GM19467 (cell line): ENCODE measurements around the gene CCN5.
"Not testable (repeated sequence)": the region's sequence is repeated elsewhere in the genome, so short reads cannot be mapped to it uniquely, and the experiment has no call there.

Source experiments
- ATAC-seq: cut with Tn5 transposase; IDR thresholded peaks from one replicate; pipeline ENCODE4 v1.9.1; 2021; ENCODE audit warnings: mild to moderate bottlenecking, moderate library complexity; ENCODE audit not compliant: unreplicated experiment

Gene CCN5

DNA sequence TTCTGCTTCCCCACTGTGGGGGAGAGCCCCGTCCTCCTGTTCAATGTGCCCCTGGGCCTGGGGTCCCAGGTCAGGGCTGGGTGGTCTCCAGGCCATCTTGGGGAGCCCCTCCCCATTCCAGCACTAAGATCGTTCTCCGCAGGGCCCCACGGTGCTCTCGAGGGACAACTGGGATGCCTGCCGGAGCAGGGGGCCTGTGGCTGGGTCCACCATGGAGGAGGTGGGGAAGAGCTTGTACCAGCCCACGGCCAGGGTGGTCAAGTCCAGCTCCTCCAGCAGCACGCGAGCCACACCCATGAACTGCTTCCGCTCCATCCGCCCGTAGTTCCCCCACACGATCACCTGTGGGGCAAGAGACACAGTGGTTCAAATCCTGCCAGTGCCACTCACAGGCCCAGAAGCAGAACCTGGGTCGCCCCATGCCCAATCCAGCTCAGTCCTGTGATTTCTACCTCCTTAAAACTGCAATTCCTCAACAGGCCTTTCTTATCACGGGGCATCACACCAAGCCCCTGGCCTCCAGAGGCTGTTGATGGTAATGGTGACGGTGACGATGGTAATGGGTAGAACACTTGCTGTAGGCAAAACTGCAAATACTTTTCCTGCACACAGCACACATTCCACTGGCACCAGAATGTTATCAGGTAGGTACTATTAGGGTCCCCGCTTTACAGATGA is 41.0 kb downstream of the CCN5 start:
- ATAC-seq: no peak

DNA sequence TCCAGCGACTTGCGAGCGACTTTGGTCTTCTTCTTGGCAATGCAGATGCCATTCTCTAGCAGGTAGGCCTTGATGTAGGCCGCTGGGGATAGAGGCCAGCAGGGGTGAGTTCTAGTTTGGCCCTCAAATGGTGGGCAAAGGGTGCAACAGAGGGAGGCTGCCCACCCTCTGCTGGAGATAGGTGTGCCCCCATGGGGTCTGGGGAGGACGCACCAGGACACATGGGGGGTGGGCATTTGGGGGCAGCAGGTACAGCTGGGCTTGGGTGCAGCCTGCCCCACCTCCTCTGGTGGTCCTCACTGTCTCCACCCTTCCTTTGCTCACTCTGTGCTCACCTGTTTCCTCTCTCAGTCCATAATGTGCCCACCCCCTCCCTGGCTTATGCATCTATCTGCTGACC is 41.8 kb downstream of the CCN5 start:
- ATAC-seq: no peak

DNA sequence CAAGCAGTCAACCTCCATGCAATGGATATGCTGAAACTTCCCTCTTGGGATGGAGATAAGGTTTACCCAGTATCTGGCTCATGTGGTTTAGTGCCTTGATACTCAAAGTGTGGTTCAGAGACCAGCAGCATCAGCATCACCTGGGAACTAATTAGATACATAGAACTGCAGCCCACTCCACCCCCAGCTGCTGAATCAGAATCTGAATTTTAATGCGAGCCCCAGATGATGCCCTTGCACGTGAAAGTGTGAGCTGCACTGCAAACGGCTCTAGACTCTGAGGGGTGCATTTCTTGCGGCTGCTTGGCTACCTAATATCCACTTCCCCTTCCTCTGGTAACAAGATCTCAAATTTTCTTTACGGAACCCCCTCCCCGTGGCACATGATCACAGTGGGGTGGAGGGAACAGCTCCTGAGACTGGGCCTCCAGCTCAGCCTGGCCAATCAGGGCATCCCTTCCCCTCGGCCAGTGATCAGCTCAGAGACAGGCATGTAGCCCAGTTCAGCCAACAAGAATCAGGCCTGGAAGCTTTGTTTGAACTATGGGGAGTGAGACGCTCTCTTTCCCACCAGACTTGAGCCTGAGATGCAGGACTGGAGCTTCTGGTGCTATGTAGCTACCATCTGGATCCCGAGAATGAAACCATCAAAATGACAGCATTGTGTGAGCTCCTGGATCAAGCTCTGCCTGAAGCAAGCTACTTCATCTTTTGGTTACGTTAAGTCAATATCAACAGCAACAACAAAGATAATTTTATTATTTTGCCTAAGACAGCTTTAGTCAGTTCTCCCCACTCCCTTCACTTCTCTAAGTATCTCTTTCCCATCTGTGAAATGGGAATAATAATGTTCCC is 43.3 kb downstream of the CCN5 start:
- no peak for ATAC-seq

DNA sequence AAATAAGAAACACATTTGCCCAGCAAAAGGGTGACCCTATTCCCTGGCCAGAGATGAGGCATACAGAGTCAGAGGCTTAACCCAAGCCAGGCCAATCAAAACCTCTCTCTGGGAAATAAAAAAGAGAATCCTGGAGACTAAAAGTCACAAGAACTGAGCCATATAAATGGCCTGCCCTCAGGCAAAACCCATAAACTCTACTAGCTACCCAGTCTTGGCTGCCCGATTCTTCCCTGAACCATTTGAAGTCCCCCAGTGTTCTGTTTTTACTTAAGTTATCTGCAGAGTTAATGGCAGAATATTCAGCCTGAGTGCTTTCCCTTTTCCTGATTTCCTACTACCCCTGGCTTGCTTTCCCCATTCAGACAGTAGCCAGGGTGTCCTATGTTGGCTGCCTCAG is 44.4 kb downstream of the CCN5 start:
- ATAC-seq: no peak

DNA sequence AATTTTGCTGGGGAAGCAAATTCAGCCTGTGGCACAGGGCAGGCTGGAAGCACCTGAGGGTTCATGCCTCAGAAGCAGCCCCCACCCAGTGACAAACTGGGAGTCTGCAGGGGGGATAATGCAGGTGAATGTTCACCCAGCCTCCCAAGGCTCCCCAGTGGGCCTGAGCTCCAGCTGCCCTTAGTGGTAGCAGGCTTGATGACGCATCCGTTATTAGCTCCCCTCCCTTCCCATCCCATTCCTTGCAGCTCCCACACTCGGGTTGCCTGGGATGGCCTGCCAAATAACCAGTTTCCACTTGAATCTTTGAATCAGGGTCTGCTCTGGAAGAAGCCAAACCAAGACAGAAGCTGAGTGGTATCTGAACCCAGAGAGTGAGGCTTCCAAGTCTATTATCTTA is 46.3 kb downstream of the CCN5 start:
- no peak for ATAC-seq

DNA sequence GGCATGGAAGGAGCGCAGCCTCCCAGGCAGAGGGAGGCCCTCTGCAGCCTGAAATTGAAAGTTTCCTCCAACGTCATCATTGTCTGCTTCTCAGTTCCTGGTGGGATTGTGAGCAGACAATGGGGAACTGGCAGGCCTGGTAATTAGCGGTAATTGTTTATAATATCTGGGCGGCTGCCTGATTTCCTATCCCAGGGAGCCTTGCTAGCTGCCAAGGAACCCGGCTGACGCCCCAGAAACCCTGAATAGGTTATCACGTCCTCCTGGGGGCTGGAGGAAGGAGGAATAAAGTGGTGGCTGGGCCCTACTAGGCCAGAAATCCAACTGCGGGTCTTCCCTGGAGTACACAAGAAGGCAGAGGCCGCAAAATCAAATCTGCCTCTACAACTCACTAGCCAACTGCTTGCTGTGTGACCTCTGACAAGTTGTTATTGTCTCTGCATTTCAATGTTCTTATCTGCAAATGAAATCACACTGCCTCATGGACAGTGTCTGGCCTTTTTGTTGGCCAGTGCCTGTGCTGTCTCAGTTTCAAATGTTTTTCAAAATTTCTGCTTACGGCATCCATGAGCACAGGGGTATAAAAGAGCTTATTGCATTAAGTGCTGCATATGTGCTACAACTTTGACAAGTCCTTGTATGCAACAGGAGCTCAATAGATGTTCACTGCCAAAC is 47.4 kb downstream of the CCN5 start:
- no peak for ATAC-seq

DNA sequence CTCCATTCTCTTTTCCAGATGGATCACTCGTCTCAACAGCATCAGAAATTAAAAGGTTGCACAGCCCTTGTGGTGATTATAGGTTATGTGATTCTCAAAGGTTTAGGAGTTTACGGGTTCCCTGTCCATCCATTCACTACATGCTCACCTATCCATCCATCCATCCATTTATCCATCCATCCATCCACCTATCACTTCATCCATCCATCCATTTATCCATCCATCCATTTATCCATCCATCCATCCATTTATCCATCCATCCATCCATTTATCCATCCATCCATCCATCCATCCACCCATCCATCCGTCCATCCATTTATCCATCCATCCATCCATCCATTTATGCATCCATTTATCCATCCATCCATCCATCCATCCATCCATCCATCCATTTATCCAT is 48.6 kb downstream of the CCN5 start:
- not testable (repeated sequence) for ATAC-seq

DNA sequence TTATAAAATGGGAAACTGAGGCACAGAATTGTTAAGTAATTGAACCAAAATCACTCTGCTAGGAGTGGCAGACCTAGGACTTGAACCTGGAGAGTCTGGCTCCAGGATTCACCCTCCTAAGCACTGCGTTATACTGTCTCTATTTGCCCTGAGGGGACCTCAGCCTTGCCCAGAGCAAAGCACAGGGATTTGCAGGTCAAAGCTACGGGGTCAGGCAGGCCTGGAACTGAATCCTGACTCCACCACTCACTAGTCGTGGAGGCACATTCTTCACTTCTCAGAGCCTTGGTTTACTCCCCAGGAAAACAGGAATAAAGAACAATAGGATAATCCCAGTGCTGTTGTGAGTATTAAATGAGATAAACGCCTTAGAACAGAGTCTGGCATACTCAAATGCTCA is 49.9 kb downstream of the CCN5 start:
- no peak for ATAC-seq

DNA sequence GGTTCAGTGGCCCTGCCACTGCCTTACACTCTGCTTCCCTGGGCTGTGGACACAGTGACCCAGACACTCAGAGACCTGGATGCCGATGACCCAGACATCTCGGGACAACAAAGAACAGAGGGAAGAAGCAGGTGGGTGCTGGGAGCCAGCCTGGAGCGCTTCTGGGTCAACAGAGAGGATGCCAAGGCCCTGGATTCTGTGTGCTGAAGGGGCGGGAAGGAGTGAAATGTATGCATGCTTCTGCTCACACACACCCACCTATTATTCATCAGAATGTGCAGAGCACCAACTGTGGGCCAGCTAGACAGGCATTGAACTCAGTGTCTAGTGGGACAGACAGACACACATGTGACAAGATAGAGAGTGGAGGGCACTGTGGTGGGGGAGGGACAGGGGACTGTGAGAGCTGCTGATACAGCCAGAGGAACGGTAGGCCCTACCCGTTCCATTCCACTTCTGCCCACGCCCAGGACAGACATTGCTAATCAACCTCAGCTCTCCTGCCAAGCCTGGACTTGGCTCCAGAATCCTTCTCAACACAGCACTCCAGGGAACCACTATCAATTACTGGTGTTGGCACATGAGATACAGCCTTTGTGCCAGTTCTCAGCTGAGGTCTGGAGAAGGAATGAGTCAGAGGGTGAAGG is 50.7 kb downstream of the CCN5 start:
- ATAC-seq: no peak

DNA sequence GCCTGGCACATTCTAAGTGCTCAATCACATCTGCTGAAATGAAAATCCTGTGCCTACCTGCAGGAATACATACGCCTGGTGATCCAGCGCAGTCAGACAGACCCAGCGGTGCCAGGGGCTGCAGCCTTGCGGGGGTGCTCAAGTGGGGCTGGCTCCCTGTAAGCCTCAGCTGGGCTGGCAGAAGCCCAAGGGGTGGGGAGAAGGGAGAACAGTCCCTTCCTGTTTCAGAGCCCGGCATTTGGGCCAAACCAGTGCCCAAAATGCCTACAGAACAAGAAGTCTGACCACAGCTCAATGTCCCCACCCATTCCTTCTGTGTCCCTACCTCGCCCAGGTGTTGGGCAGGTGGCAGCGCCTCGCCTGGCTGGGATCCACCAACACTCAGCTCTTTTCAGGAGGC is 53.1 kb downstream of the CCN5 start:
- no peak for ATAC-seq

DNA sequence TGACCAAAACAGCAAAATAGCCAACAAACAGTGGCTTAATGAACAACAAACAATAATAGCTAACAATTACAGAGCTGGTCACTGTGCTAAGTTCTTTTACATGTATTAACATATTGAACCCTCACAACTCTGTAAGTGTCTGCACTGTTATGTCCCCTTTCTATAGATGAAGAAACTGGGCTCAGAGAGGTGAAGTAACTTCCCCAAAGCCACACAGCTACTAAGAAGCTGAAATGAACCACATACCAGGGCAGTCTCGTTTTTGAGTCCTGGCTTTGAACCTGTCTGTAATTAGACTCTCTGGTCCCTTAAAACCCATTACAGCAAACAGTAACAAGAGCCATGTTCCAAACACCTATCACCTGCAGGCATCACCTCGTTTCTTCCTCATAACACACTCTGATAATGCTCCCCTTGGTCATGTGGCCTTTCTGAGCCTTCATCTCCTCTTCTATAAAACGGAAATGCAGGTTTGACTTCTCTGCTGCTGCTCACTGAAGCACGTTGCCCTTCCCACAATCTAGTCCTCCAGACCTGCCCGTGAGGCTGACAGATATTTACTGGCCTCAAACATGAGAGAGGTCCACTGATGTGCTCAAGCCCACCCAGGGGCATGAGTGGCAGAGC is 53.8 kb downstream of the CCN5 start:
- ATAC-seq: no peak

DNA sequence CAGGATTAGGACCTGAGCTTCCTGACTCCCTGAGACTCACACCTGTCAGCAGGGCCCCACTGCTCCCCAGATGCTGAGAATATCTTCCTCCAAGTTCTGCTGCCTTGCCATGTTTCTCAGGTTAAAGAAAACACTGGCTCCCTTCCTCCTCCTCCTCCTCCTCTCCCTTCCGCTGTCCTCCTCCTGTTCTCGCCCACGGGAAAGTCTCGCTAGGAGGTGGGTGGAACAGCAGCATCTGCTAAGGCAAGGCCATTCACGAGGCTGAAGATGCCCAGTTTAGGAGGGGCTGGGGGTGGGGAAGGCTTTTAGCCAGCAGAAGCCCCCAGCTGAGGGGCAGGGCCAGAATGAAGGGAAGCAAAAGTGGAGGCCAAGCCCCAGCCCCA is 54.3 kb downstream of the CCN5 start:
- ATAC-seq: no peak

DNA sequence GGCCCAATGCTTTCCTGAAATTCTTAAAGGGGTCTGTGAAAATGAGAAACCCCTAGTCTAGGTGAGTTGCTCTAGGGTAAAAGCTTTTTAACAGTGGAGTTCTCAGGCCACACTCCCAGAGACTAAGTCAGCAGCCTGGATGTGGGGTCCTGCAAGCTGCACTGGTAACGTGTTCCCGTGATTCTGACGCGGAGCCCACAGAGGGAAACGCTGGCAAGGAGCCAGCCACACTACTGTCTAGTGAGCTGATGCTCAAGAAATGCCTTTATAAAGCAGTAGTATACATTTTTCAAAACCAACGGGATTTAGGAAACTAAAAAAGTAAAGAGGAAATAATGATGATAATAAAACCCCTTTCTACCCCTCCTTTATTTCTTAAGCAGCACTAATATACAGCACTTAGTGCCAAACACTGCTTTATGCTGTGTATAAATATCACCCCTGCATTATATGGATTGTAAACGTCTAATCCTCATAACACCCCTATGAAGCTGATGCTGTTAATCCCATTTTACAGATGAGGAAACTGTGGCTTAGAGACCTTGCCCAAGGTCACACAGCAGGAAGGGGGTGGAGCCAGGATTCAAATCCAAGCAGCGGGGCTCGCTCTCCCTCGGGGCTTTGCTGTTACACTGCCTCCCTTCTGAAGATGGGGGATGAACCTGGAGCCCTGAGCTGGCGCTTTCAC is 55.5 kb downstream of the CCN5 start:
- no peak for ATAC-seq

DNA sequence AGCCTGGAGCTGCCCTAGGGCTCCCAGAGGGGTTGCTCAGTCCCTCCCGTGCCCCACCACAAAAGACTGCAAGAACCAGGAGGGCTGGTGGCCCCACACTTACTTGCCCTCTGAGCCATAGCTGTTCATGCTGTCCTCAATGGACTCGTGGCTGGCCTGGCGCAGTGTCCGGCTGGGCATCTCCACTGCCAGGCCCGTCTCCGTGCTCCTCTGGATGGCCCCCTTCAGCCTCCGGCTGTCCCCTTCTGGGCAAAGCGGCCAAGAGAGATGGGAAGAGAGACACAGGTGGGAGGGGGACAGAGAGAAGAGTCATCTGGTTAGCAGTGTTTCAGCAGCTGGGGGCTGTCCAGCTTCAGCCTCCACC is 56.0 kb downstream of the CCN5 start:
- no peak for ATAC-seq

DNA sequence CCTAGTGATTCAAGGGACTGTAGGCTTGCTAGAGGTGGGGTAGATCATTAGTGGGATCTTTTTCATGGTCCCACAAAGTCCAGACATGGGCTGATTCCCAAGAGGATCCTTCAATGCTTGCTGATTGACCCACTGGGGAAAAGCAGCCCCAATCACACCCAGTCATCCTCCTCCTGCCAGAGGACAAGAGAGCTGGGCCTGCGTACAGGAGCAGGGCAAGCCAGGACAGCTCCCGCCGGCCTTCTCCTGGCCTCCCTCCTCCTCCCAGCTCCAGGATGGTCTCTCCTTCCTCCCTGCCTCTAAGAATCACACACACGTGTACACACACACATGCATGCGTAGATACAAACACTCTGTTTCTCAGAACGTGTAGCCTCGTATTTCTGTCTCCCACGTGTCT is 57.5 kb downstream of the CCN5 start:
- ATAC-seq: no peak

DNA sequence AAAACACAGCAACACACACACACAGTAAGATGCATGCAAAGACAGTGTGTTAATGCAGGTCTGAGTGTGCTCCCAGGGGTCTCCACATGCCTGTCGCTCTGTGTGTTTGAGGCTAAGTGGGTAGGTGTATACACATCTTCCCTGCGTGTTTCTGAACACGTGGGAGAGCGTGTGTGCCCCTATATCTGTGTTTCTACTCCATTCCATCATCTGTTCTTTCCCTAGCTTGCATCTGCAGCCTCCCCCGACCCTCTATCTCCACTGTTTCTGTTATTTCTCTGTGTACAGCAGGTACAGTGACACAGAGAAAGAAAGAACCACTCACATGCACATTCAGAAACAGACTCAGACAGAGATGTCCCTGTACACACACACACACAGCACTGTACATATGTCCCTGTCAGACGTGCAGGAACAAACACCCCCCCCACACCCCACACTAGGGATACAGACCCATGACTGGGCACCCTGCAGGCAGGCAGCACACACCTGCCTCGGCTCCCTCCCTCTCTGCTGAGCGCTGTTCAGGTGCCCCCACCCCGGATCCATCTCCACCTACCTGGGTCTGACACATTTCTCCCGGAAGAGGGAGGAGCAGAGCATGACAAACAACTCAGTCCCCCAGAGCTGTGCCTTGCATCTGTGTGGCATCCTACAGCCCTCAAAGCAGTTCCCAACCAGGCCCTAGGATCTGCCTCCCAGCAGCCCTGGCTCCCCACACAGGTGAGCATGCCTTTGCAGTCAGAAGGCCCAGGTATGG is 58.1 kb downstream of the CCN5 start:
- no peak for ATAC-seq

DNA sequence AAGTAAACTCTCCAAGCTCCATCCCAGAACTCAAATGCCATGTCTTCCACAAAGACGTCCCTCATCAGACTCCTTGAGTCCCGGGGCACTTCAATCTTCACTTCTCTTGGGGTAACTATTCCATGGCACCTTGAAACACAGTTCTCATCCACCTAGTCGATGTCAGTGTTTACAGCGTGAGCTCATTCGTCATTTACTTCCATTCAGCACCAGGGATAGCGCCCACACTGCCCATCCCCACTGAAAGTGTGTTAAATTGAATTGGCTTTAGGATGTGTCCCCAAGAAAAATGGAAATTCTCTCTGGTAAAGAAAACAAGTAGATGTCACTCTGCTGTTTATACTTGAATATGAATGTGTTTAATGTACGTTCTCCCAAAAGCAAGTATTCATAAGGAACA is 61.8 kb downstream of the CCN5 start:
- ATAC-seq: no peak
